Adrenal gland (tissue), 12 donors: ENCODE results near the gene DLEC1. TPM values are rescaled to one million over a fixed set of nuclear protein-coding genes. Genes with fewer than 3 reads are reported as not detected.

Experiments used
- DNase-seq, 7 donors: peaks; one replicate each; pipeline ENCODE4 v3.0.0-alpha.2; 2019 to 2020
- H3K27ac ChIP-seq, 5 donors: fragments of 200-600 bp; sonication (generic) in 4 of 5; 1 replicate in 3 of 5; 2 replicates in 2 of 5; pipeline versions ENCODE4 v1.5.1 to v1.8.0; 2016 to 2020; ENCODE audit warnings: mild to moderate bottlenecking in 1 of 5
- H3K27me3 ChIP-seq: fragments of 200-600 bp; 2 replicates; pipeline ENCODE4 v1.8.0; 2021
- H3K36me3 ChIP-seq, 2 donors: fragments of 200-600 bp; replicated peaks in 1 of 2; 1 replicate in 1 of 2; 2 replicates in 1 of 2; pipeline versions ENCODE4 v1.5.1 to v1.8.0; 2018 to 2022
- H3K4me1 ChIP-seq, 2 donors: fragments of 200-600 bp; replicated peaks in 1 of 2; 1 replicate in 1 of 2; 2 replicates in 1 of 2; pipeline versions ENCODE4 v1.5.1 to v1.8.0; 2018 to 2021
- H3K4me3 ChIP-seq, 4 donors: fragments of 200-600 bp; sonication (generic) in 3 of 4; one replicate each; pipeline ENCODE4 v1.5.1; 2016 to 2018
- H3K9me3 ChIP-seq, 3 donors: fragments of 200-600 bp; sonication (generic) in 1 of 3; replicated peaks in 1 of 3; 1 replicate in 2 of 3; 2 replicates in 1 of 3; pipeline versions ENCODE4 v1.5.1 to v1.8.0; 2016 to 2021
- POLR2A ChIP-seq, 2 donors: fragments of 450-650 bp; IDR thresholded peaks; one replicate each; pipeline ENCODE4 v1.6.1; 2017; ENCODE audit warnings: antibody characterized with exemption in 2 of 2, mild to moderate bottlenecking in 2 of 2, moderate library complexity in 1 of 2
- WGBS, 4 donors: extraction: QIAGEN DNeasy Blood & Tissue Kit in 2 of 4; methylation state at CpG; one replicate each; pipeline versions ENCODE4 v1.1.5 to v1.1.7; 2013 to 2017; 5-methylcytosine and 5-hydroxymethylcytosine counted together
- intact Hi-C, 2 donors: fragments of 100-400 bp; cut with DNase I; formaldehyde crosslinking; loops; one replicate each; pipeline versions ENCODE4 v1.14.1 to v1.15.0; 2022 to 2023
- polyA plus RNA-seq, 3 donors: library from polyadenylated mRNA; stranded (reverse); fragments of 200-250 nt in 2 of 3; fragments of 350-450 nt in 1 of 3; fragmentation: Illumina TruSeq in 1 of 3; extraction: RNeasy Lipid Tissue Mini Kit (QIAGEN cat#74804) in 1 of 3; gene quantifications; one replicate each; pipeline ENCODE4 v1.2.3, GENCODE V29; 2013 to 2014
- total RNA-seq, 9 donors: library from RNA; depleted of rRNA in 4 of 9; stranded (reverse); fragments of >200 nt in 4 of 9; fragments of 120-200 nt in 1 of 9; fragmentation: NEBNext Ultra II Directional in 1 of 9; extraction: Animal tissue kit (Norgen Biotek cat#: 25700) in 1 of 9; gene quantifications; one replicate each; pipeline versions ENCODE4 v1.1.0 to v1.2.4, GENCODE V29; 2013 to 2023
- TF ChIP-seq, protein P1 (sequence below), 6 experiments: fragments of 450-650 bp in 4 of 6; fragments of 200-600 bp in 2 of 6; sonication (generic) in 1 of 6; IDR thresholded peaks; 1 replicate in 5 of 6; 2 replicates in 1 of 6; pipeline versions ENCODE4 v1.5.1 to v1.8.0; 2016 to 2021; ENCODE audit warnings: antibody characterized with exemption in 6 of 6, mild to moderate bottlenecking in 2 of 6, moderate library complexity in 1 of 6
- donor health status: healthy with polysubstance abuse.
- donor health status: Bipolar disorder and iron deficiency.
- donor health status: DM: yes; HTN: yes; CAD: no.
- donor health status: DM: no; HTN: no; CAD: no.
- donor health status: DM: no; HTN: no; CAD: no.
- donor health status: DM: yes; HTN: yes; CAD: no.

Gene DLEC1
- total and polyA plus RNA-seq, 12 donors, result 0.18 to 2.0 (median 1.1) TPM

DNA sequence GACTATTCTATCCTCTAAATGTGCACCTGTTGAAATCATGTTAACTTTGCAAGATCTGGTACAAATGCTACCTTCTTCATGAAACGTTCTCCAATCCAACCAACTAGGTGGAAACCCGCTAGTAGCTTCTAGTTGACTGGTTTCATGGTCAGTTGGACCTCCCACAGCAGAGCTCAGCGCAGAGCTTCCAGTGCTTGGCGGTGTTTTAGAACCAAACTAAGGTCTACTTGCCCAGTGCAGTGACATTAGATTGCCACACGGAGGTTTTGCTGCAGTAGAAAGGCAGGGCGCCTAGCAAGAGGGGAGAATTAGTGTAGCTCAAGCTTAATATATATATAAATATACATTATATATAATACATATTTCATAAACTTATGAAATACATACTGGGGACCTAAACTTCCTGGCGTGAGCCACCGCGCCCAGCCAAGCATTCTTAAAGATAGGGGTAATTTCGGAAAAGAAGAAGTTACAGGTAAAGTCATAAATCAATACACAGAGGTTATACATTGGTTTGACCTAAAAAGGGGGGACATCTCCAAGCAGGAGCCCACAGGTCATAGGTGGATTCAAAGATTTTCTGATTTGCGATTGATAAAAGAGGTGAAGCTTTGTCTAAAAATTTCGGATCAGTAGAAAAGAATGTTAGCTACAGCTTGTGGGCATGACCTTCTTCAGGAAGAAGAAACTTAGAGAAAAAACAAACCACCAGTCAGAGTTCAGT lies 124.3 kb downstream of the DLEC1 start:
- H3K27me3 ChIP-seq, result no peaks in the 10 kb centered on the region
- H3K27ac ChIP-seq, result peak overlapping the region in 1 of 5 donors; percentile 99
- no peak for TF ChIP-seq POLR2A (IDR thresholded peaks at IDR 0.05)
- TF ChIP-seq, protein P1, sequence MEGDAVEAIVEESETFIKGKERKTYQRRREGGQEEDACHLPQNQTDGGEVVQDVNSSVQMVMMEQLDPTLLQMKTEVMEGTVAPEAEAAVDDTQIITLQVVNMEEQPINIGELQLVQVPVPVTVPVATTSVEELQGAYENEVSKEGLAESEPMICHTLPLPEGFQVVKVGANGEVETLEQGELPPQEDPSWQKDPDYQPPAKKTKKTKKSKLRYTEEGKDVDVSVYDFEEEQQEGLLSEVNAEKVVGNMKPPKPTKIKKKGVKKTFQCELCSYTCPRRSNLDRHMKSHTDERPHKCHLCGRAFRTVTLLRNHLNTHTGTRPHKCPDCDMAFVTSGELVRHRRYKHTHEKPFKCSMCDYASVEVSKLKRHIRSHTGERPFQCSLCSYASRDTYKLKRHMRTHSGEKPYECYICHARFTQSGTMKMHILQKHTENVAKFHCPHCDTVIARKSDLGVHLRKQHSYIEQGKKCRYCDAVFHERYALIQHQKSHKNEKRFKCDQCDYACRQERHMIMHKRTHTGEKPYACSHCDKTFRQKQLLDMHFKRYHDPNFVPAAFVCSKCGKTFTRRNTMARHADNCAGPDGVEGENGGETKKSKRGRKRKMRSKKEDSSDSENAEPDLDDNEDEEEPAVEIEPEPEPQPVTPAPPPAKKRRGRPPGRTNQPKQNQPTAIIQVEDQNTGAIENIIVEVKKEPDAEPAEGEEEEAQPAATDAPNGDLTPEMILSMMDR (IDR thresholded peaks at IDR 0.05), result peak in 2 of 6 experiments; percentile 9 to 24
- DNase-seq, result no peak
- no peak overlapping the region for H3K4me3 ChIP-seq
- intact Hi-C loops, result no loop called here
- no peaks in the 10 kb centered on the region for H3K9me3 ChIP-seq
- WGBS, 4 donors, result 88 to 93% (median 93%) methylated on average over 12 of the region's 12 CpGs
- H3K4me1 ChIP-seq, result peaks cover 10 to 27% of the 10 kb centered on the region in 2 donors
- no peaks in the 10 kb centered on the region for H3K36me3 ChIP-seq

DNA sequence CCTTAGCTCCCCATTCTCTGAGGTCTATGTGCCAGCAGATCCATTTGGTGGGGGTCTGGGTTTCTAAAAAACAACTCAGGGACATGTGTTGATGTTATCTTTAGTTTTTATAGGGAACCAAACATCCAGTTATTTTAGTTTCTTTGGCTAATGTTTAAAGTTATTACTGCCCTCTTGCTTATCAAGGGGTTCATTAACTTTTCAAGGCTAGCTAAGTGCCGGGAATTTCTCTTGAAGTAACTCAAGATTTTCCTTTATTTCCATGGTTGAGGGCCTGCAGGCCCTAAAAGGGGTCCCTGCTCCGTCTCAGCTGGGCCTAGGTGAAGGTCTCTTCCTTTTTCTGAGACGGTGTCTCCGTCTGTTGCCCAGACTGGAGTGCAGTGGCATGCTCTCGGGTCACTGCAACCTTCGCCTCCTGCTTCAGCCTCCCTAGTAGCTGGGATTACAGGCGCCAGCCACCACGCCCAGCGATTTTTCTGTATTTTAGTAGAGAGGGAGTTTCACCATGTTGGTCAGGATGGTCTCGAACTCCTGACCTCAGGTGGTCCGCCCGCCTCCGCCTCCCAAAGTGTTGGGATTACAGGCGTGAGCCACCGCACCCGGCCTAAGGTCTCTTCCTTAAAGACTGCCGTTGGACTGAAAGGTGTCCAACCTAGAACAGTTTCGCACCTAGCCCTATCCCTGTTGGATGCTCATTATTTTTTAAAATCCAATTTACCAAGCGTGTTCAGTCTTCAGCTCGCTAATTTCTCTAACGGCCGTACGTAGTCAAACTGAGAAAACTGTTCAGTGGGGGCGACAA lies 125.0 kb downstream of the DLEC1 start:
- peak in 2 of 7 donors; percentile 24 to 41 for DNase-seq
- peaks cover 10 to 35% of the 10 kb centered on the region in 2 donors for H3K4me1 ChIP-seq
- no peaks in the 10 kb centered on the region for H3K27me3 ChIP-seq
- peak overlapping the region in 3 of 4 donors; percentile 13 to 73 (median 51) for H3K4me3 ChIP-seq
- no peaks in the 10 kb centered on the region for H3K36me3 ChIP-seq
- TF ChIP-seq, protein P1 (IDR thresholded peaks at IDR 0.05), result no peak
- no peak for TF ChIP-seq POLR2A (IDR thresholded peaks at IDR 0.05)
- H3K27ac ChIP-seq, result peak overlapping the region; percentile 48 to 99 (median 92)
- no peaks in the 10 kb centered on the region for H3K9me3 ChIP-seq
- intact Hi-C loops, result no loop called here
- WGBS, 4 donors, result 68 to 70% (median 68%) methylated on average over 24 of the region's 24 CpGs

DNA sequence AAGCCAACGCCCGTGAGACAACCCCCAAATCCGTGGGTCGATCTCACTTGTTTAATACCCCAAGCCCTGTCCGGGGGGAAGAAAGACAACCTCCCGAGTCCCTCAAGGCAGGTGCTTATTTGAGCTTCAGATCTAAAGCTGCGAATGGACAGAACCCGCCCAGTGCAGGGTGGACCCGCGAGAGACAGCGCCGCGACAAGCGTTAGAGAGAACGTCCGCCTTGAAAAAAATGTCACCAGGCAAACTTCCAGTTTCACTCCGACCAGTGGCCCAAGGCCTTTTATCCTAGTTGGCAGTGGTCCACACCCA lies 125.6 kb downstream of the DLEC1 start:
- Histone ChIP-seq H3K36me3 (no peaks in the 10 kb centered on the region), H3K4me3 (peak overlapping the region in 3 of 4 donors; percentile 13 to 73 (median 51)), H3K27ac (peak overlapping the region; percentile 48 to 99 (median 92)), H3K4me1 (peaks cover 10 to 38% of the 10 kb centered on the region in 2 donors), H3K27me3 (no peaks in the 10 kb centered on the region), H3K9me3 (no peaks in the 10 kb centered on the region)
- TF ChIP-seq, protein P1 (IDR thresholded peaks at IDR 0.05), result peak in 1 of 6 experiments; percentile 15
- peak; percentile 45 to 46 for TF ChIP-seq POLR2A (IDR thresholded peaks at IDR 0.05)
- DNase-seq, result no peak
- WGBS, 4 donors, result 2 to 11% (median 3%) methylated on average over 7 to 17 of the region's 17 CpGs
- intact Hi-C loops, result no loop called here

DNA sequence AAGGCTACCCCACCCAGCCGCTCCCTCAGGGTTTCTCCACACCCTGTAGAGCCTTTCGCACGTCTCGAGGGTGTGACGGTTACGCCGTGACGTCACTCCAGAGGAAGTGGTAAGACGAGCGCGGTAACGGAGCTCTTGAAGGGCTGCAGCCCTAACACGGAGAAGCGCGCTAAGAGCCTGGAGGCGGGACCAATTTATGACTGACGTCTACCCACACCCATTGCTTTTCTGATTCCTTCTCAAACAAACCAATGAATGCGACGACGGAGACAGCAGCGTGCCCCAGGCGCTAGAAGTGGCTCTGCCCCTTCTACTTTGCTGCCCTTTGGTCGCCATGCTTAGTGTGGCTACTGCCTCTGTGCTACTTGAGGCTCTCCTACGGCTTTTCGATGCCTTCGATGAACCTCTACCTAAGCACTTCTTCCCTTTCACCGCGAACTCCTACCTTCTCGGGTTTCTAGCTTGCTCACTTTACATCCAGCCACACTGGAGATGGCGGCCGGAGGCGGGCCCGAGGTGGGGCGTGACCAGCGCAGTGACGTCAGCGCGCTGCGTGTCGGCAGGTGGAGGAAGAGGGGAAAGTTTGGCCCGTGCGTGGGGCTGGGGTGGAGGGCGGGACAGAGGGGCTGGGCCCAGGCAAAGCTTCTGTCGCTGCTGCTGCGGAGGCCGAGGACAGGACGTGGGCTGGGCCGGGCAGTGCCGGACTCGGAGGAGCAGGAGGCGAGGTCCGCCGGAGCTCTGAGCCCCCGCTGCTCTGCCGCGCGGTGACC lies 126.1 kb downstream of the DLEC1 start, which contains the start of gene OXSR1:
OXSR1 (plus strand) TSS at position 586 of the 770 bp plus-strand sequence. CDS start 340 bp downstream, outside the sequence.
- intact Hi-C loops, result no loop called here
- Histone ChIP-seq H3K4me1 (peaks cover 10 to 38% of the 10 kb centered on the region in 2 donors), H3K27ac (peak within 1 kb of the TSS; percentile 83 to 99 (median 96)), H3K27me3 (no peaks in the 10 kb centered on the region), H3K4me3 (peak within 1 kb of the TSS; percentile 51 to 99 (median 74)), H3K9me3 (no peaks in the 10 kb centered on the region), H3K36me3 (no peaks in the 10 kb centered on the region)
- 0 to 1% (median 0%) methylated on average over 19 to 57 of the region's 57 CpGs for WGBS, 4 donors
- peak; percentile 99 to 100 (median 100) for DNase-seq
- TF ChIP-seq, protein P1 (IDR thresholded peaks at IDR 0.05), result no peak
- peak; percentile 89 to 93 for TF ChIP-seq POLR2A (IDR thresholded peaks at IDR 0.05)
